SK-N-SH (cell line): Measurements from ENCODE around the gene FTO. TPM values are rescaled to one million over a fixed set of nuclear protein-coding genes. Genes with fewer than 3 reads are reported as not detected.

Experiments
- CTCF ChIA-PET: fragments of 300-600, 350-600 bp; formaldehyde crosslinking; extraction: SDS; loops from one replicate; lab custom pipeline; 2021; lab: Yijun Ruan, JAX
- POLR2A ChIA-PET: fragments of 350-600 bp; sonication (Branson Sonifier 250); formaldehyde crosslinking; extraction: SDS; loops from one replicate; lab custom pipeline; 2020; ENCODE audit warnings: antibody characterized with exemption, inconsistent platforms; lab: Yijun Ruan, JAX
- DNase-seq: peaks from one replicate; pipeline ENCODE4 v3.0.0; 2012
- H2AFZ ChIP-seq: fragments of 200-600 bp; sonication (generic); 2 replicates; pipeline ENCODE4 v1.8.1; 2016; ENCODE audit warnings: antibody characterized with exemption, mild to moderate bottlenecking, low read depth
- H3F3A ChIP-seq: fragments of 200-600 bp; sonication (generic); replicated peaks from 2 replicates; pipeline ENCODE3; 2016; ENCODE audit warnings: antibody characterized with exemption, mild to moderate bottlenecking; ENCODE audit not compliant: insufficient read depth
- H3K27ac ChIP-seq, 2 experiments: fragments of 200-500 bp in 1 of 2; fragments of 200-600 bp in 1 of 2; sonication (Bioruptor generic) in 1 of 2; sonication (generic), shearing (Covaris generic) in 1 of 2; 2 replicates each; pipeline versions ENCODE4 v1.5.1 to v1.6.1; 2014 to 2016; ENCODE audit warnings: low read depth in 2 of 2, inconsistent platforms in 1 of 2, low read length in 1 of 2, mild to moderate bottlenecking in 1 of 2, mixed read lengths in 1 of 2
- H3K27me3 ChIP-seq: fragments of 200-600 bp; sonication (generic), shearing (Covaris generic); 2 replicates; pipeline ENCODE4 v1.6.1; 2016; ENCODE audit warnings: mixed run types; ENCODE audit not compliant: insufficient read depth
- H3K36me3 ChIP-seq, 2 experiments: fragments of 200-500 bp in 1 of 2; fragments of 200-600 bp in 1 of 2; sonication (Bioruptor generic) in 1 of 2; sonication (generic) in 1 of 2; replicated peaks in 1 of 2; 2 replicates each; pipeline versions ENCODE3 to v1.5.1; 2014 to 2016; ENCODE audit warnings: low read length in 1 of 2, mild to moderate bottlenecking in 1 of 2; ENCODE audit not compliant: insufficient read depth in 2 of 2, control insufficient read depth in 1 of 2
- H3K4me1 ChIP-seq, 2 experiments: fragments of 200-500 bp in 1 of 2; fragments of 200-600 bp in 1 of 2; sonication (Bioruptor generic) in 1 of 2; sonication (generic), shearing (Covaris generic) in 1 of 2; 2 replicates each; pipeline versions ENCODE4 v1.5.1 to v1.6.1; 2014 to 2016; ENCODE audit warnings: low read depth in 1 of 2, low read length in 1 of 2, mixed run types in 1 of 2; ENCODE audit not compliant: insufficient read depth in 2 of 2, control insufficient read depth in 1 of 2
- H3K4me2 ChIP-seq: fragments of 200-600 bp; sonication (generic), shearing (Covaris generic); 2 replicates; pipeline ENCODE4 v1.6.1; 2017; ENCODE audit warnings: mixed run types
- H3K4me3 ChIP-seq, 2 experiments: fragments of 200-500 bp in 1 of 2; fragments of 200-600 bp in 1 of 2; sonication (Bioruptor generic) in 1 of 2; sonication (generic), shearing (Covaris generic) in 1 of 2; 2 replicates each; pipeline versions ENCODE4 v1.5.1 to v1.8.1; 2014 to 2016; ENCODE audit warnings: low read depth in 2 of 2, inconsistent platforms in 1 of 2, low read length in 1 of 2, mild to moderate bottlenecking in 1 of 2, mixed read lengths in 1 of 2, moderate library complexity in 1 of 2
- H3K79me2 ChIP-seq: fragments of 200-600 bp; sonication (generic); 2 replicates; pipeline ENCODE4 v1.8.1; 2017; ENCODE audit warnings: mild to moderate bottlenecking; ENCODE audit not compliant: insufficient read depth
- H3K9ac ChIP-seq: fragments of 200-600 bp; sonication (generic); 2 replicates; pipeline ENCODE4 v1.6.1; 2017; ENCODE audit warnings: mixed run types
- H3K9me2 ChIP-seq: fragments of 200-600 bp; sonication (generic); 2 replicates; pipeline ENCODE4 v1.6.1; 2017; ENCODE audit warnings: mixed run types
- H3K9me3 ChIP-seq: fragments of 200-600 bp; sonication (generic); 2 replicates; pipeline ENCODE4 v1.6.1; 2017; ENCODE audit warnings: mixed run types, mild to moderate bottlenecking, moderate library complexity
- H4K20me1 ChIP-seq: fragments of 200-600 bp; sonication (generic); 2 replicates; pipeline ENCODE4 v1.6.1; 2017; ENCODE audit warnings: mild to moderate bottlenecking, mixed run types; ENCODE audit not compliant: insufficient read depth
- ELF1 ChIP-seq: IDR thresholded peaks from 2 replicates; pipeline ENCODE4 v1.4.0; 2012
- EZH2phosphoT487 ChIP-seq: fragments of 200-600 bp; sonication (generic); IDR thresholded peaks from 2 replicates; pipeline ENCODE4 v1.6.1; 2017; ENCODE audit warnings: low read depth, mixed run types, mild to moderate bottlenecking, antibody characterized with exemption, moderate library complexity, borderline replicate concordance
- FOSL2 ChIP-seq: IDR thresholded peaks from 2 replicates; pipeline ENCODE4 v1.4.0; 2012; ENCODE audit warnings: low read depth, mild to moderate bottlenecking, moderate library complexity, borderline replicate concordance
- GATA2 ChIP-seq: sonication (generic); formaldehyde crosslinking; IDR thresholded peaks from 2 replicates; pipeline ENCODE4 v1.5.0; 2020; ENCODE audit warnings: mild to moderate bottlenecking, missing genetic modification reagents
- IRF3 ChIP-seq: fragments of 150-350 bp; IDR thresholded peaks from 2 replicates; pipeline ENCODE4 v1.6.1; 2016; ENCODE audit warnings: mild to moderate bottlenecking, low read depth, low read length
- MAX ChIP-seq: IDR thresholded peaks from 2 replicates; pipeline ENCODE4 v1.4.0; 2012; ENCODE audit warnings: low read depth
- NFIC ChIP-seq: IDR thresholded peaks from 2 replicates; pipeline ENCODE4 v1.4.0; 2012; ENCODE audit warnings: borderline replicate concordance
- NRF1 ChIP-seq: IDR thresholded peaks from 2 replicates; pipeline ENCODE4 v1.6.1; 2012; ENCODE audit warnings: low read depth, mild to moderate bottlenecking, low read length
- PBX3 ChIP-seq: IDR thresholded peaks from 2 replicates; pipeline ENCODE4; 2012
- RAD21 ChIP-seq: IDR thresholded peaks from 2 replicates; pipeline ENCODE4 v1.6.1; 2012; ENCODE audit warnings: mild to moderate bottlenecking, low read length
- RCOR1 ChIP-seq: fragments of 150-350 bp; IDR thresholded peaks from 2 replicates; pipeline ENCODE4 v1.6.1; 2017; ENCODE audit warnings: antibody characterized with exemption, low read length
- REST ChIP-seq: IDR thresholded peaks from 2 replicates; pipeline ENCODE4 v1.6.1; 2012; ENCODE audit warnings: mild to moderate bottlenecking, low read depth, low read length, moderate library complexity
- RFX5 ChIP-seq: IDR thresholded peaks from 2 replicates; pipeline ENCODE4 v1.6.1; 2012; ENCODE audit warnings: mild to moderate bottlenecking, improper control_type of control experiment, low read length
- SMC3 ChIP-seq: IDR thresholded peaks from 2 replicates; pipeline ENCODE4 v1.6.1; 2012; ENCODE audit warnings: low read depth, low read length, improper control_type of control experiment
- TAF1 ChIP-seq: IDR thresholded peaks from 2 replicates; pipeline ENCODE4 v1.6.1; 2012; ENCODE audit warnings: low read depth, mild to moderate bottlenecking, low read length, moderate library complexity, borderline replicate concordance
- TCF12 ChIP-seq: IDR thresholded peaks from 2 replicates; pipeline ENCODE4 v1.4.0; 2012
- TEAD4 ChIP-seq: IDR thresholded peaks from 2 replicates; pipeline ENCODE4 v1.4.0; 2012; ENCODE audit warnings: mild to moderate bottlenecking, borderline replicate concordance; ENCODE audit not compliant: insufficient read depth
- WGBS: methylation state at CpG from one replicate; pipeline ENCODE4 v1.1.6; 2017; ENCODE audit warnings: low lambda C conversion rate; 5-methylcytosine and 5-hydroxymethylcytosine counted together
- polyA plus RNA-seq, 3 experiments: library from polyadenylated mRNA; depleted of rRNA; stranded (reverse); fragments of >200 nt; gene quantifications; 2 replicates each; pipeline ENCODE4 v1.2.3, GENCODE V29; 2012

FTO gene
- polyA plus RNA-seq, 1 of the 3 experiments (the other 2 are of a cell fraction), result 41.2 TPM

- Histone ChIP-seq H3F3A (no peaks in the 10 kb centered on the region), H3K27me3 (no peaks in the 10 kb centered on the region), H3K4me3 (no peak overlapping the region), H3K27ac (no peak overlapping the region), H3K4me1 (peaks cover 0 to 3% of the 10 kb centered on the region in 2 experiments; a peak in 2 of 4 replicates), H3K9ac (no peak overlapping the region), H2AFZ (no peak overlapping the region), H3K4me2 (no peak overlapping the region), H3K36me3 (no peaks in the 10 kb centered on the region), H4K20me1 (no peaks in the 10 kb centered on the region), H3K9me2 (no peaks in the 10 kb centered on the region), H3K9me3 (no peaks in the 10 kb centered on the region), H3K79me2 (no peaks in the 10 kb centered on the region)
- ChIA-PET POLR2A (no interaction called here), CTCF (no interaction called here)
- TF ChIP-seq TAF1, result no peak
- TF ChIP-seq EZH2phosphoT487, result no peak
- TF ChIP-seq GATA2, result no peak
- TF ChIP-seq IRF3, result no peak
- TF ChIP-seq RAD21, result no peak
- TF ChIP-seq SMC3, result no peak
- TF ChIP-seq REST, result no peak
- no peak for TF ChIP-seq PBX3
- no peak for TF ChIP-seq ELF1
- no peak for TF ChIP-seq TEAD4
- no peak for TF ChIP-seq RFX5
- TF ChIP-seq MAX, result no peak
- no peak for TF ChIP-seq NFIC
- no peak for TF ChIP-seq NRF1
- no peak for TF ChIP-seq RCOR1
- TF ChIP-seq TCF12, result no peak
- no peak for TF ChIP-seq FOSL2
- DNase-seq, result no peak
- 94% methylated on average over 22 of the region's 35 CpGs for WGBS
Observed at GRCh38 chr16:54121539-54122295, 417.8 kb downstream of the FTO start.
